Right forelimb (tissue), 1 donor: ENCODE measurements around the gene RAP1GDS1.
"Not testable (repeated sequence)": the region's sequence is repeated elsewhere in the genome, so short reads cannot be mapped to it uniquely, and the experiment has no call there.

ENCODE experiments used
- DNase-seq: peaks from one replicate; pipeline ENCODE4 v3.0.0-alpha.2; 2018

RAP1GDS1 gene

GRCh38 chr4:98288671-98289070 lies 27.5 kb downstream of the RAP1GDS1 start:
- DNase-seq: not testable (repeated sequence)

GRCh38 chr4:98289375-98289774 lies 28.2 kb downstream of the RAP1GDS1 start:
- no peak for DNase-seq

- DNase-seq: no peak
These were observed 29.3 kb downstream of the RAP1GDS1 start for GRCh38 chr4:98290511-98290910.

GRCh38 chr4:98293104-98293887 lies 32.1 kb downstream of the RAP1GDS1 start:
- no peak for DNase-seq

- DNase-seq: no peak
These were observed 36.8 kb downstream of the RAP1GDS1 start for GRCh38 chr4:98298022-98298421.

GRCh38 chr4:98300706-98301105 lies 39.5 kb downstream of the RAP1GDS1 start:
- DNase-seq: no peak

GRCh38 chr4:98305576-98305975 lies 44.4 kb downstream of the RAP1GDS1 start:
- DNase-seq: no peak

GRCh38 chr4:98310867-98311266 lies 49.7 kb downstream of the RAP1GDS1 start:
- no peak for DNase-seq

GRCh38 chr4:98311656-98312055 lies 50.5 kb downstream of the RAP1GDS1 start:
- DNase-seq: no peak

- no peak for DNase-seq
These were observed 53.8 kb downstream of the RAP1GDS1 start for GRCh38 chr4:98314791-98315565.

GRCh38 chr4:98318521-98318920 lies 57.3 kb downstream of the RAP1GDS1 start:
- DNase-seq: no peak

- DNase-seq: no peak
These were observed 57.8 kb downstream of the RAP1GDS1 start for GRCh38 chr4:98319021-98319420.

GRCh38 chr4:98326168-98326567 lies 65.0 kb downstream of the RAP1GDS1 start:
- DNase-seq: no peak

GRCh38 chr4:98327694-98328093 lies 66.5 kb downstream of the RAP1GDS1 start:
- DNase-seq: no peak

- not testable (repeated sequence) for DNase-seq
These were observed 68.9 kb downstream of the RAP1GDS1 start for GRCh38 chr4:98329879-98330640.

- DNase-seq: no peak
These were observed 70.8 kb downstream of the RAP1GDS1 start for GRCh38 chr4:98332017-98332416.

GRCh38 chr4:98334461-98334860 lies 73.3 kb downstream of the RAP1GDS1 start:
- DNase-seq: no peak

- no peak for DNase-seq
These were observed 77.7 kb downstream of the RAP1GDS1 start for GRCh38 chr4:98338761-98339438.

GRCh38 chr4:98341309-98341708 lies 80.1 kb downstream of the RAP1GDS1 start:
- DNase-seq: no peak

- DNase-seq: no peak
These were observed 82.4 kb downstream of the RAP1GDS1 start for GRCh38 chr4:98343626-98344025.

- no peak for DNase-seq
These were observed 84.7 kb downstream of the RAP1GDS1 start for GRCh38 chr4:98345838-98346237.

- DNase-seq: no peak
These were observed 91.2 kb downstream of the RAP1GDS1 start for GRCh38 chr4:98352396-98352795.

GRCh38 chr4:98352940-98353339 lies 91.8 kb downstream of the RAP1GDS1 start:
- DNase-seq: no peak
